ENCODE measurements around the gene SHC2. TPM values are rescaled to one million over a fixed set of nuclear protein-coding genes. Genes with fewer than 3 reads are reported as not detected.
"Not testable (repeated sequence)": the region's sequence is repeated elsewhere in the genome, so short reads cannot be mapped to it uniquely, and the experiment has no call there.

Gene SHC2
- total RNA-seq, 1 experiment from 2014 or later = not detected

DNA sequence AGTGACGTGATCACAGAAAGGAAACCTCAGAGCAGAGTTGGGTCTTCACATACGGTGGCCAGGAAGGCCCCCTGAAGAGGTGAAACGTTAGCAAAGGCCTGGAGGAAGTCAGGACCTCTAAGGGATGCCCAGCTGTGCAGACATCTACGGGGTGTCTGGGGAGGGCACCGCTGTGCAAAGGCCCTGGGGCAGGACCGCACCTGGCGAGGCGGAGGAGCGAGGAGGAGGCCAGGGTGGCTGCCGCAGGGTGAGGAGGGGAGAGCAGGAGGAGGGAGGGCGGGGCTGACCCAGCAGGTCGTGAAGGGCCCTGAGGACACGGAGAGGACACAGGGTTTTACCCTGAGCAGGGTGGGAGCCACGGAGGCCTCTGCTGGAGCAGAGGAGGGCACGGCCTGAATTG, 23.7 kb upstream of the SHC2 start:
- Histone ChIP-seq H3K4me1 (replicated peaks) (peaks cover 16% of the 10 kb centered on the region), H3K4me3 (no peak overlapping the region), H3K9me3 (replicated peaks) (no peaks in the 10 kb centered on the region), H3K36me3 (peaks cover 5% of the 10 kb centered on the region), H3K27ac (no peak overlapping the region), H3K27me3 (replicated peaks) (peaks cover 13% of the 10 kb centered on the region)
- DNase-seq (ENCODE audit: low read depth in 1 of 2, low spot score in 2 of 2) = no peak

GRCh38 chr19:483332-484072, 22.7 kb upstream of the SHC2 start:
- DNase-seq (ENCODE audit: low read depth in 1 of 2, low spot score in 2 of 2) = no peak
- Histone ChIP-seq H3K27me3 (replicated peaks) (peaks cover 13% of the 10 kb centered on the region), H3K4me3 (no peak overlapping the region), H3K27ac (no peak overlapping the region), H3K4me1 (replicated peaks) (peaks cover 12% of the 10 kb centered on the region; the same call in 1 of the 2 replicates), H3K9me3 (replicated peaks) (no peaks in the 10 kb centered on the region), H3K36me3 (peaks cover 1% of the 10 kb centered on the region)

DNA sequence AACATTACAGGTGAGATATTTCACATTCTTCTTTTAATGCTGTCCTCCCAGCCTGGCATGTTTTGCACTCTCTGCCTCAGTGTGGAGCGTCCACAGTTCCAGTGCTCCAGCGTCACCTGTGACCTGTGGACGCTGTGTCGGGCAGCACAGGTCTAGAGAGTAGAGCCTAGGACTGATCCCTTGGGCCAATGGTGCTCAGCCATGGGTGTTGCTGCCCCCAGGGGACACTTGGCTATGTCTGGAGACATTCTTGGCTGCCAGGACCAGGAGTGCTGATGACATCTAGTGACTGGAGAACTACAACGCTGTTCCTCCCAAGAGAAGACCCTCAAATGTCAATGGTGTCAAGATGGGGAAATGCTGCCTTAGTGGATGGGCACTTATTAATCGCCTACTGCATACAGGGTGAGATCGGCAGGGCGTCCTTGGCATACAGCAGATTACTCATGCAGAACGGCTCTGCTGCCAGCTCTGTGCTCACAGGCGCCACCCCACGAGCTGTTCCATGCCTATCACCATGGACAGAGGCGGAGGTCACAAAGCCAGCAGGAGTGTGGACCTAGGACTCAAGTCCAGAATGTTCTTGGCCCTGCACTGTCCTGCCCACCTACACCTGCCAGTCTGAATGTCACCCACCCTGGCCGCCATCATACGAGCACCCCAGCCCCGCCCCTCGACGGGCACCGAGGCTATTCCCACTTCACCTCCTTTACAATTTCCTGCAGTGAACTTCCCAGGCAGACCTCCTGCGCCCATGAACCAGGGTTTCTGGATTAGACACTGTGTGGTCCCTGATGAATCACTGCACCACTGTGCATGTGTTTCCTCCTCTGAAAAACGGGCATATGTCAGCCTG, 21.6 kb upstream of the SHC2 start:
- Histone ChIP-seq H3K4me1 (replicated peaks) (peaks cover 9% of the 10 kb centered on the region; the same call in 1 of the 2 replicates), H3K27me3 (replicated peaks) (peaks cover 13% of the 10 kb centered on the region), H3K36me3 (no peaks in the 10 kb centered on the region), H3K9me3 (replicated peaks) (no peaks in the 10 kb centered on the region), H3K4me3 (no peak overlapping the region), H3K27ac (no peak overlapping the region)
- no peak for DNase-seq (ENCODE audit: low read depth in 1 of 2, low spot score in 2 of 2)

DNA sequence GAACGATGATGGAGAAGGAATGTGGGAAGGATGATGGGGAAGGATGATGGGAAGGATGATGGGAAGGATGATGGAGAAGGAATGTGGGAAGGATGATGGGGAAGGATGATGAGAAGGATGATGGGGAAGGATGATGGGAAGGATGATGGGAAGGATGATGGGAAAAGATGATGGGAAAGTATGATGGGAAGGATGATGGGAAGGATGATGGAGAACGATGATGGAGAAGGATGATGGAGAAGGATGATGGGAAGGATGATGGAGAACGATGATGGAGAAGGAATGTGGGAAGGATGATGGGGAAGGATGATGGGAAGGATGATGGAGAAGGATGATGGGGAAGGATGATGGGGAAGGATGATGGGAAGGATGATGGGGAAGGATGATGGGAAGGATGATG, 20.3 kb upstream of the SHC2 start:
- not testable (repeated sequence) for H3K27ac ChIP-seq; DNase-seq (ENCODE audit: low read depth in 1 of 2, low spot score in 2 of 2); H3K9me3 ChIP-seq (replicated peaks); H3K4me1 ChIP-seq (replicated peaks); H3K4me3 ChIP-seq; H3K36me3 ChIP-seq
- H3K27me3 ChIP-seq (replicated peaks) = peaks cover 13% of the 10 kb centered on the region

- H3K4me3 ChIP-seq = no peak overlapping the region
- no peak overlapping the region for H3K27ac ChIP-seq
- H3K36me3 ChIP-seq = no peaks in the 10 kb centered on the region
- peaks cover 6% of the 10 kb centered on the region for H3K27me3 ChIP-seq (replicated peaks)
- DNase-seq (ENCODE audit: low read depth in 1 of 2, low spot score in 2 of 2) = peak; percentile 52 to 71
- H3K9me3 ChIP-seq (replicated peaks) = no peaks in the 10 kb centered on the region
- 0 out of 2 replicates have a peak, but pooled peaks cover 4% of the 10 kb centered on the region for H3K4me1 ChIP-seq (replicated peaks)
Observed at GRCh38 chr19:480016-480855, 19.4 kb upstream of the SHC2 start.

- Histone ChIP-seq H3K27me3 (replicated peaks) (no peaks in the 10 kb centered on the region; the same call in 1 of the 2 replicates), H3K4me3 (no peak overlapping the region), H3K4me1 (replicated peaks) (peaks cover 11% of the 10 kb centered on the region; the same call in 1 of the 2 replicates), H3K36me3 (no peaks in the 10 kb centered on the region), H3K27ac (no peak overlapping the region), H3K9me3 (replicated peaks) (no peaks in the 10 kb centered on the region)
- DNase-seq (ENCODE audit: low read depth in 1 of 2, low spot score in 2 of 2) = no peak
Observed at GRCh38 chr19:478976-479375, 18.1 kb upstream of the SHC2 start.

- DNase-seq (ENCODE audit: low read depth in 1 of 2, low spot score in 2 of 2) = no peak
- Histone ChIP-seq H3K4me1 (replicated peaks) (peaks cover 11% of the 10 kb centered on the region; the same call in 1 of the 2 replicates), H3K27me3 (replicated peaks) (no peaks in the 10 kb centered on the region; the same call in 1 of the 2 replicates), H3K27ac (no peak overlapping the region), H3K4me3 (no peak overlapping the region), H3K9me3 (replicated peaks) (no peaks in the 10 kb centered on the region), H3K36me3 (no peaks in the 10 kb centered on the region)
Observed at GRCh38 chr19:478236-478903, 17.5 kb upstream of the SHC2 start.

DNA sequence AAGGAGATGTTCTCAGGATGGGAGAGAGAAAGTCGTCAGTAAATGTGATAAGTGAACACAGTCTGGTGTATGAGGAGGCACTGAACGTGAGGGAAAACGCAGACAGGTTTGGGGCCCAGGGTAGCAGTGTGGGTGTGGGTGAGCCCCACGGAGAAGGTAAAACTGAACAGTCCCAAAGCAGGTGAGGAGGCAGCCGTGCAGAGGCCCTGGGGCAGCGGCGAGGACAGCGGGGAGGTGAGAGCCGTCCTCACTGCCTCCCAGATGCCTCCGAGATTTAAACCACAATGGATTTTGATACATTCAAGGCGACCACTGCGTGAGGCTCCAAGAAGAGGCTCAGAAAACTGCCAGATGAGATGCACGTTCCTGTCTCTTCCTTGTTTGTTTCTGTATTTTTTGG, 14.5 kb upstream of the SHC2 start:
- no peak for DNase-seq (ENCODE audit: low read depth in 1 of 2, low spot score in 2 of 2)
- Histone ChIP-seq H3K9me3 (replicated peaks) (no peaks in the 10 kb centered on the region), H3K4me1 (replicated peaks) (peaks cover 14% of the 10 kb centered on the region; the same call in 1 of the 2 replicates), H3K27ac (no peak overlapping the region), H3K4me3 (no peak overlapping the region), H3K36me3 (no peaks in the 10 kb centered on the region), H3K27me3 (replicated peaks) (no peaks in the 10 kb centered on the region; the same call in 1 of the 2 replicates)

DNA sequence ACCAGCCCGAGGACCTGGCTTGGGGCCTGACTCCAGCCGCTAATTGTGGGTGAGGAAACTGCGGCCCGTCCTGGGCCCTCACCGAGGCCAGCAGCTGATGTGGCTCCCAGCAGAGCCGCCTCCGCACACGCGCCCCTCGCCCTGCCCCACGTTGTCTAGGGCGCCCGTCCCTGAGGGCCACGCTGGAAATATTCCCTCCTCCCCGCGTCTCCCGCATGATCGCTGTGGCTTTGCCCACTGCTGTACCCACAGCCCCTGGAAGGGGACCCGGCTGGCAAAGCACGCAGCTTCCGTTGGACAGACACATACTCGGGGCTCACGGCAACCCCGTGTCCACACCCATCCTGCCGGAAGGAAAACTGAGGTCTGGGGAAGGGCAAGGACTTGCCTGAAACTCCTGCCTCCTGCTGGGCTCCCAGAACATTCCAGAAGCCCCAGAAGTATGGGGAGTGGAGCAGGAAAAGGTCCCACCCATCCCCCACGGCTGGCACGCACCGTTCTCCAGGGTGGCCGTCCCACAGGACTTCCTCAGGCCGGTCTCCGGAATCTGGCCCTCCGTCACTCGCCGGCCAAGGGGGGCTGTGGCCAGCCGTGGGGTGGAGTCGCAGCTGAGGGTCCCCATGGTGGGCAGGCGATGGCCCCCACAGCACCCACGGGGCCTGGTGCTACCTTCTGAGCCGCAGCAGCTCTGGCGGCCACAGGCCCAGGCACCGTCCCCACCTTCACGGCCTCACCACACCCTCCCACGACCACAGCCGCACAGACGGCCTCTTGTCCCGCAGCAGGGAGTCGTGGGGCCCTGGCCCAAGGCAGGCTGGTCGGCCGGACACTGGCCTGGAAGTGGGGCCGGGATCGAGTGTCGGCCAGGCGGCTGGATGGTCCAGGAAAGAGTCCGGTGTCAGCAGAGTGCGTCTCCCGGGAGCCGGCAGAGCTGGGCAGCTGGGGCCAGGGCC, 13.6 kb upstream of the SHC2 start:
- H3K36me3 ChIP-seq = no peaks in the 10 kb centered on the region
- H3K9me3 ChIP-seq (replicated peaks) = no peaks in the 10 kb centered on the region
- H3K4me3 ChIP-seq = no peak overlapping the region
- no peaks in the 10 kb centered on the region; the same call in 1 of the 2 replicates for H3K27me3 ChIP-seq (replicated peaks)
- H3K27ac ChIP-seq = no peak overlapping the region
- peak in 1 of 2 experiments; percentile 46 for DNase-seq (ENCODE audit: low read depth in 1 of 2, low spot score in 2 of 2)
- H3K4me1 ChIP-seq (replicated peaks) = peaks cover 11% of the 10 kb centered on the region; the same call in 1 of the 2 replicates

DNA sequence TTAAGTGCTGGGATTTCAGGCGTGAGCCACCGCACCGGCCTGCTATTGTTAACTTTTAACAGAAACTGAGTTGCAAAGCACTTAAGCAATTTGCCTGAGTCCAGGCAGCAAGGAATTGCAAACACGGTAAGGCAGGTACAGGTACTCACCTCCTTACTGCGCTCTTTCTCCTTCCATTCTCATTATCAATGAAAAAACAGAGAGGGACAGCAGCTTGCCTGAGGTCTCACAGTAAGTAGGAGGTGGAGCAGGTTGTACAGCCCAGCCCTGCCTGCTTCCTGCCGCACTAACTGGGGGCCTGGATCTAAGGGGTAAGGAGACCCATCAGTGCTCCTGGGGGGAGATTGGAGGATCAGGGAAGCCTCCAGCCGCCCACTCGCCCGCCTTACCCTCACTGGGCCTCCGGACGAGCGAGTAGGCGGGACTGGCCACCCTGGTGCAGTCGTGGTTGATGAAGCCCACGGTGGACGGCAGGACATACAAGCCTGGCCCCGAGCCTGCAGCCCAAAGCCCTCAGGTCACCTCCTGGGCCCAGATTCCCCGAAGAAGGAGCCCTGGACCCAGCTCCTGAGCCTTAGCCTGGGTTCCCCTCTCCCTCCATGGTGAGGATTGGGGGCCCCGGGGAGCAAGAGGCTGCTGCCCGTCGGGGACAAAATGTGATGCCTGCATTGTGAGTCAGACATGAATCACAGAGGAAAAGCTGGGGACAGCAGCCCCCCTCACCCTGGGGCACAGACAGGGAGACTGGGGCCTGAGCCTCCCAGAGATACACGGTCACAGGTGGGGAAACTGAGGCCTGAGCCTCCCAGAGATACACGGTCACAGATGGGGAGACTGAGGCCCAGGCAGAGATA, 11.4 kb upstream of the SHC2 start:
- Histone ChIP-seq H3K27ac (no peak overlapping the region), H3K9me3 (replicated peaks) (no peaks in the 10 kb centered on the region), H3K4me1 (replicated peaks) (peaks cover 11% of the 10 kb centered on the region; the same call in 1 of the 2 replicates), H3K36me3 (no peaks in the 10 kb centered on the region), H3K27me3 (replicated peaks) (no peaks in the 10 kb centered on the region; the same call in 1 of the 2 replicates), H3K4me3 (no peak overlapping the region)
- peak in 1 of 2 experiments; percentile 46 for DNase-seq (ENCODE audit: low read depth in 1 of 2, low spot score in 2 of 2)

DNA sequence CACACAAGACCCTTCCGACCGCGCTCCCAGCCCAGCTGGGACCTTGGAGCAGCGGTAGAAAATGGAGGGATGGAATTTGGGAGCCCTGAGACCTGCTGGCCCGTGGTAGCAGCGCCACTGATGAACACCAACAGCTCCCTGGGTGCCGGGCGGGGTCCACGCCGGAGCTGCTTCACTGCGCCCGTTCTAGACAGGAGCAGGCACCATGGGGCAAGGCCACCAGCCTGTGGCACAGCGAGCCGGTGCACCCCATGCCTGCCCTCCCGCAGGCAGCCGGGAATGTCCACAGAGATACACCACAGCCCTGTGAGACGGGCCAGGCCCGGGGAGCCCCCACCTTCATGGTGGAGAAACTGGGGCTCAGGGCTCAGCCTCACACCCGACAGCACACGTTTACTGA, 9.9 kb upstream of the SHC2 start:
- Histone ChIP-seq H3K9me3 (replicated peaks) (no peaks in the 10 kb centered on the region), H3K27me3 (replicated peaks) (no peaks in the 10 kb centered on the region; the same call in 1 of the 2 replicates), H3K36me3 (no peaks in the 10 kb centered on the region), H3K4me1 (replicated peaks) (peaks cover 11% of the 10 kb centered on the region; the same call in 1 of the 2 replicates), H3K4me3 (no peak overlapping the region), H3K27ac (no peak overlapping the region)
- DNase-seq (ENCODE audit: low read depth in 1 of 2, low spot score in 2 of 2) = no peak
